Measurements from ENCODE around the gene ZNF668. TPM values are rescaled to one million over a fixed set of nuclear protein-coding genes. Genes with fewer than 3 reads are reported as not detected.

The ZNF668 gene
- polyA plus RNA-seq, 2 of the 4 experiments (the other 2 are of a cell fraction) = 4.7 to 10.7 TPM

DNA sequence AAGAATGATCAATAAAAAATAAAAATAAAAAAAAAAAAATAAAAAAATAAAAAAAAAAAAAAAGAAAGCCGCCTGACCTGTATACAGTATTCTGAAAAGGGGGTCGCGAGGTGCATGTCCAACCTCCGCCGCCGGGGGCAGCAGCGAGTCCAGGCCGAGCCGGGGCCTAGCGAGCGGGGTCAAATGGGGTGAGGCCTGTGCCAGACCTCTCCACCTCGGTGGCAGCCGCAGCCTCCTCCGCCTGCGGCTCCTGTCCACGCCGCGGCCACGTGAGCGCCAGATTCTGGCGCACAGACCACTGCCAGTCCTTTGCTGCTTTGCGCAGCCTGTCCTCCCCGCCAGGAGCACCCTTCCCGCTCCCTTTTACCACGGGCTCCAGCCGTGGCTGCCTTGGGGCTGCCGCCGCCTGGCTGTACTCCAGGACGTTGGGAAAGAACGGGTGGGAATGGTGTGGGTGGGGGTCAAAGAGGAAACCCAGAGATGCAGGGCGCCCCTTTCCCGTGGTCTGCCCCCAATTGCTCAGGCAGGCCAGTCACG, 31.7 kb upstream of the ZNF668 start:
- ATAC-seq = peak; percentile 69 to 70
- Histone ChIP-seq H3K4me2 (peak overlapping the region; percentile 98), H3K9me3 (no peaks in the 10 kb centered on the region), H3K27ac (peak overlapping the region; percentile 91 to 96), H3K4me1 (peaks cover 15% of the 10 kb centered on the region), H3K4me3 (peak overlapping the region; percentile 30; the same call in 1 of the 3 replicates)
- 10% methylated on average over 31 of the region's 33 CpGs for WGBS (ENCODE audit: missing lambda C conversion rate)
- ChIA-PET POLR2A (no interaction called here), CTCF (no interaction called here)
- DNase-seq (ENCODE audit: low read depth in 1 of 2, low spot score in 1 of 2) = peak; percentile 69 to 82
- no peak for FAIRE-seq
- no peak for TF ChIP-seq CBX8 (IDR thresholded peaks at IDR 0.05)
- TF ChIP-seq CHD4 (IDR thresholded peaks at IDR 0.05; ENCODE audit: borderline replicate concordance) = no peak
- TF ChIP-seq NFE2L2 (conservative IDR thresholded peaks at IDR 0.05; ENCODE audit: low read length) = no peak
- TF ChIP-seq, protein P1, sequence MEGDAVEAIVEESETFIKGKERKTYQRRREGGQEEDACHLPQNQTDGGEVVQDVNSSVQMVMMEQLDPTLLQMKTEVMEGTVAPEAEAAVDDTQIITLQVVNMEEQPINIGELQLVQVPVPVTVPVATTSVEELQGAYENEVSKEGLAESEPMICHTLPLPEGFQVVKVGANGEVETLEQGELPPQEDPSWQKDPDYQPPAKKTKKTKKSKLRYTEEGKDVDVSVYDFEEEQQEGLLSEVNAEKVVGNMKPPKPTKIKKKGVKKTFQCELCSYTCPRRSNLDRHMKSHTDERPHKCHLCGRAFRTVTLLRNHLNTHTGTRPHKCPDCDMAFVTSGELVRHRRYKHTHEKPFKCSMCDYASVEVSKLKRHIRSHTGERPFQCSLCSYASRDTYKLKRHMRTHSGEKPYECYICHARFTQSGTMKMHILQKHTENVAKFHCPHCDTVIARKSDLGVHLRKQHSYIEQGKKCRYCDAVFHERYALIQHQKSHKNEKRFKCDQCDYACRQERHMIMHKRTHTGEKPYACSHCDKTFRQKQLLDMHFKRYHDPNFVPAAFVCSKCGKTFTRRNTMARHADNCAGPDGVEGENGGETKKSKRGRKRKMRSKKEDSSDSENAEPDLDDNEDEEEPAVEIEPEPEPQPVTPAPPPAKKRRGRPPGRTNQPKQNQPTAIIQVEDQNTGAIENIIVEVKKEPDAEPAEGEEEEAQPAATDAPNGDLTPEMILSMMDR (IDR thresholded peaks at IDR 0.05) = peak; percentile 60
- TF ChIP-seq, protein P2, sequence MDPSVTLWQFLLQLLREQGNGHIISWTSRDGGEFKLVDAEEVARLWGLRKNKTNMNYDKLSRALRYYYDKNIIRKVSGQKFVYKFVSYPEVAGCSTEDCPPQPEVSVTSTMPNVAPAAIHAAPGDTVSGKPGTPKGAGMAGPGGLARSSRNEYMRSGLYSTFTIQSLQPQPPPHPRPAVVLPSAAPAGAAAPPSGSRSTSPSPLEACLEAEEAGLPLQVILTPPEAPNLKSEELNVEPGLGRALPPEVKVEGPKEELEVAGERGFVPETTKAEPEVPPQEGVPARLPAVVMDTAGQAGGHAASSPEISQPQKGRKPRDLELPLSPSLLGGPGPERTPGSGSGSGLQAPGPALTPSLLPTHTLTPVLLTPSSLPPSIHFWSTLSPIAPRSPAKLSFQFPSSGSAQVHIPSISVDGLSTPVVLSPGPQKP (IDR thresholded peaks at IDR 0.05; ENCODE audit: low read depth, low read length) = no peak
- peak; percentile 67; the same call in 1 of the 2 replicates for TF ChIP-seq MYC (IDR thresholded peaks at IDR 0.05; ENCODE audit: borderline replicate concordance, low read length)
- TF ChIP-seq RAD21 (conservative IDR thresholded peaks at IDR 0.05 in 1 of 2, IDR thresholded peaks at IDR 0.05 in 1 of 2) = peak; percentile 36 to 43; a peak in 4 of 5 replicates
- no peak for TF ChIP-seq JUNB (IDR thresholded peaks at IDR 0.05)
- no peak for TF ChIP-seq CEBPB (IDR thresholded peaks at IDR 0.05)
- TF ChIP-seq, protein P3, sequence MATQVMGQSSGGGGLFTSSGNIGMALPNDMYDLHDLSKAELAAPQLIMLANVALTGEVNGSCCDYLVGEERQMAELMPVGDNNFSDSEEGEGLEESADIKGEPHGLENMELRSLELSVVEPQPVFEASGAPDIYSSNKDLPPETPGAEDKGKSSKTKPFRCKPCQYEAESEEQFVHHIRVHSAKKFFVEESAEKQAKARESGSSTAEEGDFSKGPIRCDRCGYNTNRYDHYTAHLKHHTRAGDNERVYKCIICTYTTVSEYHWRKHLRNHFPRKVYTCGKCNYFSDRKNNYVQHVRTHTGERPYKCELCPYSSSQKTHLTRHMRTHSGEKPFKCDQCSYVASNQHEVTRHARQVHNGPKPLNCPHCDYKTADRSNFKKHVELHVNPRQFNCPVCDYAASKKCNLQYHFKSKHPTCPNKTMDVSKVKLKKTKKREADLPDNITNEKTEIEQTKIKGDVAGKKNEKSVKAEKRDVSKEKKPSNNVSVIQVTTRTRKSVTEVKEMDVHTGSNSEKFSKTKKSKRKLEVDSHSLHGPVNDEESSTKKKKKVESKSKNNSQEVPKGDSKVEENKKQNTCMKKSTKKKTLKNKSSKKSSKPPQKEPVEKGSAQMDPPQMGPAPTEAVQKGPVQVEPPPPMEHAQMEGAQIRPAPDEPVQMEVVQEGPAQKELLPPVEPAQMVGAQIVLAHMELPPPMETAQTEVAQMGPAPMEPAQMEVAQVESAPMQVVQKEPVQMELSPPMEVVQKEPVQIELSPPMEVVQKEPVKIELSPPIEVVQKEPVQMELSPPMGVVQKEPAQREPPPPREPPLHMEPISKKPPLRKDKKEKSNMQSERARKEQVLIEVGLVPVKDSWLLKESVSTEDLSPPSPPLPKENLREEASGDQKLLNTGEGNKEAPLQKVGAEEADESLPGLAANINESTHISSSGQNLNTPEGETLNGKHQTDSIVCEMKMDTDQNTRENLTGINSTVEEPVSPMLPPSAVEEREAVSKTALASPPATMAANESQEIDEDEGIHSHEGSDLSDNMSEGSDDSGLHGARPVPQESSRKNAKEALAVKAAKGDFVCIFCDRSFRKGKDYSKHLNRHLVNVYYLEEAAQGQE (IDR thresholded peaks at IDR 0.05) = no peak
- no peak for TF ChIP-seq RNF2 (IDR thresholded peaks at IDR 0.05; ENCODE audit: borderline replicate concordance, low read depth)
- TF ChIP-seq KDM1A (IDR thresholded peaks at IDR 0.05; ENCODE audit: low read depth) = no peak
- TF ChIP-seq, protein P4, sequence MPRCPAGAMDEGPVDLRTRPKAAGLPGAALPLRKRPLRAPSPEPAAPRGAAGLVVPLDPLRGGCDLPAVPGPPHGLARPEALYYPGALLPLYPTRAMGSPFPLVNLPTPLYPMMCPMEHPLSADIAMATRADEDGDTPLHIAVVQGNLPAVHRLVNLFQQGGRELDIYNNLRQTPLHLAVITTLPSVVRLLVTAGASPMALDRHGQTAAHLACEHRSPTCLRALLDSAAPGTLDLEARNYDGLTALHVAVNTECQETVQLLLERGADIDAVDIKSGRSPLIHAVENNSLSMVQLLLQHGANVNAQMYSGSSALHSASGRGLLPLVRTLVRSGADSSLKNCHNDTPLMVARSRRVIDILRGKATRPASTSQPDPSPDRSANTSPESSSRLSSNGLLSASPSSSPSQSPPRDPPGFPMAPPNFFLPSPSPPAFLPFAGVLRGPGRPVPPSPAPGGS (IDR thresholded peaks at IDR 0.05) = no peak
- peak; percentile 22; the same call in 1 of the 3 replicates for TF ChIP-seq SMC3 (IDR thresholded peaks at IDR 0.05)
- no peak for TF ChIP-seq ZFP36 (IDR thresholded peaks at IDR 0.05; ENCODE audit: borderline replicate concordance, partially characterized antibody)
- TF ChIP-seq, protein P5, sequence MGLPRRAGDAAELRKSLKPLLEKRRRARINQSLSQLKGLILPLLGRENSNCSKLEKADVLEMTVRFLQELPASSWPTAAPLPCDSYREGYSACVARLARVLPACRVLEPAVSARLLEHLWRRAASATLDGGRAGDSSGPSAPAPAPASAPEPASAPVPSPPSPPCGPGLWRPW (IDR thresholded peaks at IDR 0.05) = no peak
- TF ChIP-seq, protein P6, sequence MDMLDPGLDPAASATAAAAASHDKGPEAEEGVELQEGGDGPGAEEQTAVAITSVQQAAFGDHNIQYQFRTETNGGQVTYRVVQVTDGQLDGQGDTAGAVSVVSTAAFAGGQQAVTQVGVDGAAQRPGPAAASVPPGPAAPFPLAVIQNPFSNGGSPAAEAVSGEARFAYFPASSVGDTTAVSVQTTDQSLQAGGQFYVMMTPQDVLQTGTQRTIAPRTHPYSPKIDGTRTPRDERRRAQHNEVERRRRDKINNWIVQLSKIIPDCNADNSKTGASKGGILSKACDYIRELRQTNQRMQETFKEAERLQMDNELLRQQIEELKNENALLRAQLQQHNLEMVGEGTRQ (IDR thresholded peaks at IDR 0.05) = peak; percentile 22; the same call in 1 of the 2 replicates
- TF ChIP-seq CBX2 (IDR thresholded peaks at IDR 0.05; ENCODE audit: borderline replicate concordance, low read depth) = no peak
- no peak for TF ChIP-seq POLR2AphosphoS2 (conservative IDR thresholded peaks at IDR 0.05; ENCODE audit: low read length)
- no peak for TF ChIP-seq RFX5 (IDR thresholded peaks at IDR 0.05)
- no peak for TF ChIP-seq MAFK (IDR thresholded peaks at IDR 0.05; ENCODE audit: partially characterized antibody)
- TF ChIP-seq HEYL (CRISPR knock-in tag; IDR thresholded peaks at IDR 0.05) = no peak
- no peak for TF ChIP-seq ZC3H11A (IDR thresholded peaks at IDR 0.05)
- no peak for TF ChIP-seq FOSB (CRISPR knock-in tag; IDR thresholded peaks at IDR 0.05)
- TF ChIP-seq, protein P7, sequence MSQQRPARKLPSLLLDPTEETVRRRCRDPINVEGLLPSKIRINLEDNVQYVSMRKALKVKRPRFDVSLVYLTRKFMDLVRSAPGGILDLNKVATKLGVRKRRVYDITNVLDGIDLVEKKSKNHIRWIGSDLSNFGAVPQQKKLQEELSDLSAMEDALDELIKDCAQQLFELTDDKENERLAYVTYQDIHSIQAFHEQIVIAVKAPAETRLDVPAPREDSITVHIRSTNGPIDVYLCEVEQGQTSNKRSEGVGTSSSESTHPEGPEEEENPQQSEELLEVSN (IDR thresholded peaks at IDR 0.05; ENCODE audit: borderline replicate concordance, low read depth) = peak; percentile 67; the same call in 1 of the 2 replicates
- TF ChIP-seq BHLHE40 (IDR thresholded peaks at IDR 0.05; ENCODE audit: low read depth, low read length) = no peak
- TF ChIP-seq, protein P8, sequence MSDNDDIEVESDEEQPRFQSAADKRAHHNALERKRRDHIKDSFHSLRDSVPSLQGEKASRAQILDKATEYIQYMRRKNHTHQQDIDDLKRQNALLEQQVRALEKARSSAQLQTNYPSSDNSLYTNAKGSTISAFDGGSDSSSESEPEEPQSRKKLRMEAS (IDR thresholded peaks at IDR 0.05) = peak; percentile 90
- TF ChIP-seq GATA3 (IDR thresholded peaks at IDR 0.05; ENCODE audit: borderline replicate concordance) = no peak
- TF ChIP-seq HOXB5 (CRISPR knock-in tag; IDR thresholded peaks at IDR 0.05) = no peak
- TF ChIP-seq RARB (CRISPR knock-in tag; IDR thresholded peaks at IDR 0.05) = no peak
- TF ChIP-seq TP53 (CRISPR knock-in tag; IDR thresholded peaks at IDR 0.05) = no peak
- TF ChIP-seq SREBF2 (IDR thresholded peaks at IDR 0.05) = no peak
